HepG2 (cell line): ENCODE results near the gene SPATS2. TPM values are rescaled to one million over a fixed set of nuclear protein-coding genes. Genes with fewer than 3 reads are reported as not detected.

Experiments
- ATAC-seq: fragments of 200-7000 bp; cut with Tn5 transposase; 3 replicates; pipeline ENCODE4 v1.9.1; 2020; ENCODE audit warnings: mild to moderate bottlenecking, moderate library complexity
- BruUV-seq: library from RNA; stranded (reverse); fragments of 400-500 nt; replicated peaks from 2 replicates; lab custom pipeline; 2021; lab: Mats Ljungman, UMichigan
- CTCF ChIA-PET: fragments of 300-600 bp; formaldehyde crosslinking; extraction: SDS; loops from one replicate; lab custom pipeline; 2021; ENCODE audit warnings: low total read pairs, inconsistent platforms, low intra/inter-chr PET ratio; lab: Yijun Ruan, JAX
- POLR2A ChIA-PET: fragments of 350-600 bp; sonication (Branson Sonifier 250); formaldehyde crosslinking; loops from one replicate; lab custom pipeline; 2020; ENCODE audit warnings: antibody characterized with exemption, inconsistent platforms; lab: Yijun Ruan, JAX
- DNase-seq: peaks from one replicate; pipeline ENCODE4 v3.0.0-alpha.2; 2015; ENCODE audit warnings: low spot score
- FAIRE-seq: peaks from 3 replicates; lab custom pipeline; 2011; peaks lifted over from hg19 to GRCh38; lab: Jason Lieb, UNC
- H2AFZ ChIP-seq: one replicate; pipeline ENCODE4 v1.6.1; 2011; ENCODE audit warnings: low read length, inconsistent platforms
- H3K27ac ChIP-seq: fragments of 300-600 bp; 3 replicates; pipeline ENCODE4 v1.8.0; 2011; ENCODE audit warnings: mixed run types, mild to moderate bottlenecking, mixed read lengths, low read length, inconsistent platforms; ENCODE audit not compliant: insufficient read depth; ENCODE audit errors: extremely low read length
- H3K27me3 ChIP-seq, 2 experiments: fragments of 200-600 bp in 1 of 2; 2 replicates in 1 of 2; 3 replicates in 1 of 2; pipeline versions ENCODE4 v1.6.0 to v1.8.0; 2011; ENCODE audit warnings: low read length in 2 of 2, mild to moderate bottlenecking in 2 of 2, moderate library complexity in 2 of 2, inconsistent platforms in 1 of 2; ENCODE audit not compliant: insufficient read depth in 2 of 2, control insufficient read depth in 1 of 2
- H3K36me3 ChIP-seq, 2 experiments: fragments of 200-600 bp in 1 of 2; replicated peaks in 1 of 2; 2 replicates in 1 of 2; 3 replicates in 1 of 2; pipeline versions ENCODE4 v1.5.1 to v1.8.0; 2011; ENCODE audit warnings: low read length in 2 of 2, inconsistent platforms in 1 of 2; ENCODE audit not compliant: insufficient read depth in 2 of 2, control insufficient read depth in 1 of 2
- H3K4me1 ChIP-seq: 2 replicates; pipeline ENCODE4 v1.5.1; 2012; ENCODE audit warnings: low read length, inconsistent platforms; ENCODE audit not compliant: insufficient read depth
- H3K4me2 ChIP-seq: 2 replicates; pipeline ENCODE4 v1.6.0; 2011; ENCODE audit warnings: low read depth, low read length, inconsistent platforms
- H3K4me3 ChIP-seq, 3 experiments: fragments of 200-600 bp in 1 of 3; sonication (generic), shearing (Covaris generic) in 1 of 3; replicated peaks in 1 of 3; 2 replicates each; pipeline ENCODE4 v1.5.1; 2011 to 2016; ENCODE audit warnings: low read length in 3 of 3, inconsistent platforms in 2 of 3, low read depth in 2 of 3, mild to moderate bottlenecking in 2 of 3, control low read depth in 1 of 3, mixed read lengths in 1 of 3; ENCODE audit not compliant: insufficient read depth in 1 of 3
- H3K79me2 ChIP-seq: one replicate; pipeline ENCODE4 v1.6.1; 2011; ENCODE audit warnings: low read length, inconsistent platforms; ENCODE audit not compliant: insufficient read depth
- H3K9ac ChIP-seq: 2 replicates; pipeline ENCODE4 v1.6.0; 2011; ENCODE audit warnings: mild to moderate bottlenecking, low read depth, low read length, inconsistent platforms; ENCODE audit not compliant: insufficient read depth
- H3K9me3 ChIP-seq: 2 replicates; pipeline ENCODE4 v1.5.1; 2012; ENCODE audit warnings: mild to moderate bottlenecking, low read length
- H4K20me1 ChIP-seq: 2 replicates; pipeline ENCODE4 v1.6.0; 2011; ENCODE audit warnings: inconsistent platforms, mild to moderate bottlenecking, low read length, moderate library complexity; ENCODE audit not compliant: insufficient read depth
- CEBPB ChIP-seq: IDR thresholded peaks from 2 replicates; pipeline ENCODE4 v1.6.1; 2011; ENCODE audit warnings: low read depth, low read length, improper control_type of control experiment, borderline replicate concordance
- DR1 ChIP-seq: sonication (generic); formaldehyde crosslinking; IDR thresholded peaks from 2 replicates; pipeline ENCODE4 v1.8.0; 2021; ENCODE audit warnings: mild to moderate bottlenecking, missing genetic modification reagents, inconsistent platforms
- HHEX ChIP-seq: IDR thresholded peaks from 2 replicates; pipeline ENCODE4 v1.6.1; 2016; ENCODE audit warnings: control low read depth
- MED1 ChIP-seq: sonication (generic); formaldehyde crosslinking; IDR thresholded peaks from 2 replicates; pipeline ENCODE4 v1.4.0; 2020; ENCODE audit warnings: missing genetic modification reagents
- RAD51 ChIP-seq: fragments of 450-650 bp; IDR thresholded peaks from 2 replicates; pipeline ENCODE4 v1.6.1; 2016; ENCODE audit warnings: borderline replicate concordance
- SIN3A ChIP-seq: IDR thresholded peaks from 2 replicates; pipeline ENCODE4 v1.6.1; 2011; ENCODE audit warnings: low read depth, mild to moderate bottlenecking, control low read depth, low read length, borderline replicate concordance
- SIN3B ChIP-seq: fragments of 150-350 bp; IDR thresholded peaks from 2 replicates; pipeline ENCODE4 v1.6.1; 2014; ENCODE audit warnings: low read length
- STAG1 ChIP-seq: sonication (generic); formaldehyde crosslinking; IDR thresholded peaks from 2 replicates; pipeline ENCODE4 v1.4.0; 2020; ENCODE audit warnings: missing genetic modification reagents
- TBL1XR1 ChIP-seq: fragments of 150-350 bp; IDR thresholded peaks from 2 replicates; pipeline ENCODE4 v1.6.1; 2014; ENCODE audit warnings: borderline replicate concordance, low read length; ENCODE audit not compliant: partially characterized antibody
- ZNF121 ChIP-seq: sonication (generic); formaldehyde crosslinking; IDR thresholded peaks from 2 replicates; pipeline ENCODE4 v1.5.0; 2020; ENCODE audit warnings: mild to moderate bottlenecking, missing genetic modification reagents
- ZNF230 ChIP-seq: sonication (generic); formaldehyde crosslinking; IDR thresholded peaks from 2 replicates; pipeline ENCODE4 v1.4.0; 2020; ENCODE audit warnings: mild to moderate bottlenecking, missing genetic modification reagents
- ZNF7 ChIP-seq: IDR thresholded peaks from 2 replicates; pipeline ENCODE4 v1.6.1; 2016; ENCODE audit warnings: missing biosample characterization, missing genetic modification reagents
- WGBS: methylation state at CpG from one replicate; pipeline ENCODE4 v1.1.6; 2017; ENCODE audit warnings: low lambda C conversion rate; 5-methylcytosine and 5-hydroxymethylcytosine counted together
- in situ Hi-C: cut with HindIII; loops from 2 replicates; pipeline ENCODE4 v1.10.0; 2017; ENCODE audit warnings: low pct_unique_long_range_greater_than_20kb; ENCODE audit not compliant: extremely low pct_ligation_motif_present
- intact Hi-C: fragments of 100-400 bp; cut with micrococcal nuclease; formaldehyde crosslinking; loops from one replicate; pipeline ENCODE4 v1.10.0; 2022; ENCODE audit not compliant: unreplicated experiment
- polyA plus RNA-seq, 8 experiments: library from polyadenylated mRNA; depleted of rRNA in 3 of 8; stranded (reverse) in 7 of 8; unstranded in 1 of 8; fragments of >200 nt; fragmentation: Illumina TruSeq in 4 of 8; extraction: Trizol in 4 of 8; gene quantifications; 2 replicates each; pipeline versions ENCODE4 v1.2.1 to v1.2.3, GENCODE V29; 2011 to 2016; ENCODE audit warnings: low read depth in 4 of 8, missing spikeins in 1 of 8, mixed read lengths in 1 of 8; ENCODE audit not compliant: insufficient read depth in 1 of 8
- total RNA-seq, 5 experiments: library from RNA; depleted of rRNA; stranded (reverse); fragments of >200 nt; fragmentation: Illumina TruSeq; extraction: Trizol; gene quantifications; 2 replicates each; pipeline ENCODE4 v1.2.3, GENCODE V29; 2016; ENCODE audit warnings: low read depth in 1 of 5
- TF ChIP-seq, protein P1 (sequence below): IDR thresholded peaks from 2 replicates; pipeline ENCODE4 v1.6.1; 2018; ENCODE audit warnings: missing genetic modification reagents
- TF ChIP-seq, protein P2 (sequence below): sonication (generic); formaldehyde crosslinking; IDR thresholded peaks from 2 replicates; pipeline ENCODE4 v1.5.1; 2020; ENCODE audit warnings: missing genetic modification reagents, mild to moderate bottlenecking, borderline replicate concordance
- TF ChIP-seq, protein P3 (sequence below): sonication (generic); formaldehyde crosslinking; IDR thresholded peaks from 2 replicates; pipeline ENCODE4 v1.8.0; 2022; ENCODE audit warnings: missing genetic modification reagents, low read depth, mild to moderate bottlenecking, borderline replicate concordance

SPATS2 gene
- total and polyA plus RNA-seq, 2 of the 13 experiments (the other 11 are each of a cell fraction or from before 2014, with no cell fraction given): 19.3 to 28.1 TPM

DNA sequence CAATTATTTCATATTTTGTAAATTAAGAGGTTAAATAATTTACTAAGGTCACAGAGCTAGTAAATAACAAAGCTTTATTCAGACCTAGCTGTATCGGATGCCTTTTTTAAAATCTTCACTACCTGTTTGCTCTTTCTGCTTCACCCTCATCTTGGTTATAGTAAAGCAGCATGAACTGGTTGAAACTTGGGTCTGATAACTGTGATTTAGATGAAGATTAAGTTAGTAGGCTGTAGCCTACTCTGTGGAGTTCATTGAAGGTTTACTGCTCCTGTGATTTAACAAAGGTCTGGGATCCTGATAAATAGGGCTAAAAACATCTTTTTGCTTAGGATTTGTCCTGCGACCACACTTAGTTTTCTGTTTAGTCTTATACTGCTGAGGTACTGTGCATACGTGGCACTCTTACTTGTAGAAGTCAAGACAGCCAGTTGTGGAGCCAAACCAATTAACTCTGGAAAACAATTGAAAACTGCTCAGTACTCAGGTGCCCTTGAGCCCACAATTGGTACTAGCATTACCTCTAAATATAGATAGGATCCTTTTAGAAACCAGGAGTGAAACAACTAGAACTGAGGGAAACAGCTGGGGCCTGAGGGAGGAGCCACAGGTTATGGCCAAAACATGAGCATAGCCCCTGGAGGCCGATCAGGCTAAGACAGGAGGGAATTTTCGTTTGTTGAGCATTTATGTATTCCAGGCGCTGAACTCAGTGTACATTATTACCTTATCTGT is 2.3 kb downstream of the SPATS2 start (continued):
- TF ChIP-seq STAG1 (CRISPR knock-in tag) (0 out of 2 replicates have a peak, but pooled peaks have one; percentile 5), MED1 (peak; percentile 31; the same call in 1 of the 2 replicates)

DNA sequence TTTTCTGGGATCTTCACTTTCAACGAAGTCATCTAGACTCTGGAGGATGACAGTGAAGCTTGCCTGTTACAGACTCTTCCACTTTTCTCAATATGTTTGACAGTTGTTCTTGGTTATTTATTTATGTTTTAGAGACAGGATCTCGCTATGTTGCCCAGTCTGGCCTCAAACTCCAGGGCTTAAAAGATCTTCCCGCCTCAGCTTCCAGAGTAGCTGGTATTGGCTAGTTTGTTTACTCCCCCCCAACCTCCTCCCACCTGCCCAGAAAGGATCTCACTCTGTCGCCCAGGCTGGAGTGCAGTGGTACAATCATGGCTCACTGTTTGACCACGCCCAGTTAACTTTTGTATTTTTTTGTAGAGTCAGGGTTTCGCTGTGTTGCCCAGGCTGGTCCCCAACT is 3.3 kb downstream of the SPATS2 start:
- ChIA-PET CTCF (no interaction called here), POLR2A (no interaction called here)
- no peak for ATAC-seq
- no TSS peak for BruUV-seq
- no peak for DNase-seq
- H4K20me1 ChIP-seq: peaks cover 3% of the 10 kb centered on the region; the same call in 1 of the 2 replicates
- no peaks in the 10 kb centered on the region for H3K9me3 ChIP-seq
- H3K36me3 ChIP-seq: peaks cover 0 to 1% of the 10 kb centered on the region in 2 experiments; a peak in 2 of 5 replicates
- peaks cover 71% of the 10 kb centered on the region for H3K79me2 ChIP-seq
- in situ Hi-C loops: no loop called here
- intact Hi-C loops: no loop called here
- H3K4me1 ChIP-seq: peaks cover 62% of the 10 kb centered on the region
- H3K27ac ChIP-seq: no peak overlapping the region
- no peaks in the 10 kb centered on the region; a peak in 1 of 5 replicates for H3K27me3 ChIP-seq
- 0 out of 2 replicates have a peak overlapping the region, but pooled peaks have one; percentile 81 for H3K4me2 ChIP-seq
- 96% methylated on average over 6 of the region's 6 CpGs for WGBS
- no peak overlapping the region for H3K4me3 ChIP-seq
- no peak overlapping the region for H2AFZ ChIP-seq
- FAIRE-seq: no peak
- TF ChIP-seq CEBPB: no peak
- peak; percentile 86 for TF ChIP-seq ZNF121
- H3K9ac ChIP-seq: no peak overlapping the region

DNA sequence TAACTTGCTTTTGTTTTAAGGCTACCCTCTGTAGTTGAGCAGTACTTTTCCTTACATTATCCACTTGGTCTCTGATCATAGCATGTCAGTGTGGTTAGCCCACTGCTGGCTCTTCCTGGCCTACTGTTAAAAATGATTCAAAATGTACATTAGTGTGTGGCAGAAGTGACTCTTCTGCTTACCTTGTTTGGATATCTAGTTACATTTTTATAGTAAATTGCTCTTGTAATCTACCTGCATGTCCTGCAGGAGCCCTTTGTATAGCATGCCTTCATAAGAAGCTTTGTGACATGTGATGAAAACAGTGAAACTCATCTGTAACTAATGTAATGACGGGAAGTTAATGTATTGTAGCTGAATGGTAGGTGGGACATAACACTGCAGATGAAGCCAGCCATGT is 8.1 kb downstream of the SPATS2 start:
- H4K20me1 ChIP-seq: no peaks in the 10 kb centered on the region
- H2AFZ ChIP-seq: no peak overlapping the region
- ChIA-PET POLR2A (no interaction called here), CTCF (no interaction called here)
- H3K9me3 ChIP-seq: no peaks in the 10 kb centered on the region
- H3K9ac ChIP-seq: no peak overlapping the region
- in situ Hi-C loops (no loop called here), intact Hi-C loops (no loop called here)
- ATAC-seq: no peak
- no TSS peak for BruUV-seq
- no peak overlapping the region for H3K27ac ChIP-seq
- peaks cover 0 to 1% of the 10 kb centered on the region in 2 experiments; a peak in 2 of 5 replicates for H3K36me3 ChIP-seq
- H3K4me2 ChIP-seq: no peak overlapping the region
- FAIRE-seq: no peak
- peaks cover 63% of the 10 kb centered on the region for H3K79me2 ChIP-seq
- no peak overlapping the region for H3K4me3 ChIP-seq
- peaks cover 41% of the 10 kb centered on the region for H3K4me1 ChIP-seq
- H3K27me3 ChIP-seq: no peaks in the 10 kb centered on the region
- DNase-seq: no peak
- WGBS: 100% methylated on average over 1 of the region's 1 CpG
- no peak for TF ChIP-seq TBL1XR1
- TF ChIP-seq ZNF230 (CRISPR knock-in tag): no peak
- no peak for TF ChIP-seq ZNF7 (CRISPR knock-in tag)
- TF ChIP-seq, protein P1, sequence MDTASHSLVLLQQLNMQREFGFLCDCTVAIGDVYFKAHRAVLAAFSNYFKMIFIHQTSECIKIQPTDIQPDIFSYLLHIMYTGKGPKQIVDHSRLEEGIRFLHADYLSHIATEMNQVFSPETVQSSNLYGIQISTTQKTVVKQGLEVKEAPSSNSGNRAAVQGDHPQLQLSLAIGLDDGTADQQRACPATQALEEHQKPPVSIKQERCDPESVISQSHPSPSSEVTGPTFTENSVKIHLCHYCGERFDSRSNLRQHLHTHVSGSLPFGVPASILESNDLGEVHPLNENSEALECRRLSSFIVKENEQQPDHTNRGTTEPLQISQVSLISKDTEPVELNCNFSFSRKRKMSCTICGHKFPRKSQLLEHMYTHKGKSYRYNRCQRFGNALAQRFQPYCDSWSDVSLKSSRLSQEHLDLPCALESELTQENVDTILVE (CRISPR knock-in tag): no peak
- no peak for TF ChIP-seq DR1 (CRISPR knock-in tag)
- TF ChIP-seq, protein P2, sequence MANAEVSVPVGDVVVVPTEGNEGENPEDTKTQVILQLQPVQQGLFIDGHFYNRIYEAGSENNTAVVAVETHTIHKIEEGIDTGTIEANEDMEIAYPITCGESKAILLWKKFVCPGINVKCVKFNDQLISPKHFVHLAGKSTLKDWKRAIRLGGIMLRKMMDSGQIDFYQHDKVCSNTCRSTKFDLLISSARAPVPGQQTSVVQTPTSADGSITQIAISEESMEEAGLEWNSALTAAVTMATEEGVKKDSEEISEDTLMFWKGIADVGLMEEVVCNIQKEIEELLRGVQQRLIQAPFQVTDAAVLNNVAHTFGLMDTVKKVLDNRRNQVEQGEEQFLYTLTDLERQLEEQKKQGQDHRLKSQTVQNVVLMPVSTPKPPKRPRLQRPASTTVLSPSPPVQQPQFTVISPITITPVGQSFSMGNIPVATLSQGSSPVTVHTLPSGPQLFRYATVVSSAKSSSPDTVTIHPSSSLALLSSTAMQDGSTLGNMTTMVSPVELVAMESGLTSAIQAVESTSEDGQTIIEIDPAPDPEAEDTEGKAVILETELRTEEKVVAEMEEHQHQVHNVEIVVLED (CRISPR knock-in tag): no peak
- no peak for TF ChIP-seq HHEX (CRISPR knock-in tag)
- no peak for TF ChIP-seq SIN3A
- no peak for TF ChIP-seq SIN3B
- TF ChIP-seq, protein P3, sequence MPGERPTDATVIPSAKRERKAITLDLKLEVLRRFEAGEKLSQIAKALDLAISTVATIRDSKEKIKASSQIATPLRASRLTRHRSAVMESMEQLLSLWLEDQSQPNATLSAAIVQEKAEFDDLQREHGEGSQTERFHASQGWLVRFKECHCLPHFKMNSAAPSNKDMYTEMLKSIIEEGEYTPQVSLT (CRISPR knock-in tag): no peak
- TF ChIP-seq RAD51: no peak
